ENCODE measurements around the gene RIOK2.

Gene RIOK2

GRCh38 chr5:97125125-97125683, 57.8 kb downstream of the RIOK2 start:
- DNase-seq (ENCODE audit: low read depth, low spot score): no peak

- no peak for DNase-seq (ENCODE audit: low read depth, low spot score)
These were observed 58.7 kb downstream of the RIOK2 start for GRCh38 chr5:97124335-97124734.

GRCh38 chr5:97121848-97122247, 61.2 kb downstream of the RIOK2 start:
- no peak for DNase-seq (ENCODE audit: low read depth, low spot score)

GRCh38 chr5:97120195-97120594, 62.9 kb downstream of the RIOK2 start:
- DNase-seq (ENCODE audit: low read depth, low spot score): no peak

- no peak for DNase-seq (ENCODE audit: low read depth, low spot score)
These were observed 64.0 kb downstream of the RIOK2 start for GRCh38 chr5:97119007-97119390.

GRCh38 chr5:97118261-97119006, 64.6 kb downstream of the RIOK2 start:
- no peak for DNase-seq (ENCODE audit: low read depth, low spot score)

- DNase-seq (ENCODE audit: low read depth, low spot score): no peak
These were observed 67.1 kb downstream of the RIOK2 start for GRCh38 chr5:97115932-97116331.

- no peak for DNase-seq (ENCODE audit: low read depth, low spot score)
These were observed 70.8 kb downstream of the RIOK2 start for GRCh38 chr5:97112230-97112629.

- no peak for DNase-seq (ENCODE audit: low read depth, low spot score)
These were observed 71.4 kb downstream of the RIOK2 start for GRCh38 chr5:97111616-97112015.

GRCh38 chr5:97111004-97111403, 72.0 kb downstream of the RIOK2 start:
- DNase-seq (ENCODE audit: low read depth, low spot score): no peak
